WTC11 (cell line): ENCODE results near the gene USP10.

Source experiments
- CTCF ChIP-seq: fragments of 200-600 bp; IDR thresholded peaks from 2 replicates; pipeline ENCODE4 v1.8.0; 2022; ENCODE audit warnings: antibody characterized with exemption
- NR3C1 ChIP-seq: sonication (generic); formaldehyde crosslinking; conservative IDR thresholded peaks from 2 replicates; pipeline ENCODE4 v1.8.1; 2023; ENCODE audit warnings: low read depth, mild to moderate bottlenecking, missing genetic modification reagents

GRCh38 chr16:84790301-84790700 lies 90.5 kb downstream of the USP10 start:
- no peak for TF ChIP-seq NR3C1 (CRISPR knock-in tag)
- TF ChIP-seq CTCF = no peak
